ENCODE data around the gene NUDT4.

NUDT4 gene

DNA sequence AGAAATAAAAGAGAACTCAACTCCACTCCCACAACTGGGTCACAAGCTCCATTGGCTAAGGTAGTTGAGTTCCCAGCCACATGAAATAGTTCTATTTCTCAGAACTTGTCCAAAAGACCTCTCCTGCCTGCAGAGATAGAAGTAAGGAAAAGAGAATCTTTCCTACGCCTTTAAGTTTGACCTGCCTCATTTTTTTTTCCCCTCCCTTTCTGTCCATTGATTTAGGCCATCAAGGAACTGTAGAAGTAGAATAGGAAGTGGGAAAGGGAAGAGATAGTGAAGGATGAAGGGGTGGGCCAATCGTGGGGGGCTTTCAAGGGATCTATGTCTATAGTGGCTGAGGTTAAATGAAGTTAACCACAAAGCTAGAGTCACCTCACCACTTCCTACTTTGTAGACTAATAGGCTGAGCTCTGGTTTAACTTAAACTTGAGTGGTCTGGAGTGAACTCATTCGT lies 13.9 kb upstream of the NUDT4 start:
- Histone ChIP-seq H3K4me3 (ENCODE audit: low read depth, low read length) (no peak overlapping the region), H3K27me3 (no peaks in the 10 kb centered on the region), H3K36me3 (no peaks in the 10 kb centered on the region), H3K9me3 (no peaks in the 10 kb centered on the region), H3K4me1 (peaks cover 3% of the 10 kb centered on the region; the same call in 1 of the 2 replicates)
- TF ChIP-seq, protein P1, sequence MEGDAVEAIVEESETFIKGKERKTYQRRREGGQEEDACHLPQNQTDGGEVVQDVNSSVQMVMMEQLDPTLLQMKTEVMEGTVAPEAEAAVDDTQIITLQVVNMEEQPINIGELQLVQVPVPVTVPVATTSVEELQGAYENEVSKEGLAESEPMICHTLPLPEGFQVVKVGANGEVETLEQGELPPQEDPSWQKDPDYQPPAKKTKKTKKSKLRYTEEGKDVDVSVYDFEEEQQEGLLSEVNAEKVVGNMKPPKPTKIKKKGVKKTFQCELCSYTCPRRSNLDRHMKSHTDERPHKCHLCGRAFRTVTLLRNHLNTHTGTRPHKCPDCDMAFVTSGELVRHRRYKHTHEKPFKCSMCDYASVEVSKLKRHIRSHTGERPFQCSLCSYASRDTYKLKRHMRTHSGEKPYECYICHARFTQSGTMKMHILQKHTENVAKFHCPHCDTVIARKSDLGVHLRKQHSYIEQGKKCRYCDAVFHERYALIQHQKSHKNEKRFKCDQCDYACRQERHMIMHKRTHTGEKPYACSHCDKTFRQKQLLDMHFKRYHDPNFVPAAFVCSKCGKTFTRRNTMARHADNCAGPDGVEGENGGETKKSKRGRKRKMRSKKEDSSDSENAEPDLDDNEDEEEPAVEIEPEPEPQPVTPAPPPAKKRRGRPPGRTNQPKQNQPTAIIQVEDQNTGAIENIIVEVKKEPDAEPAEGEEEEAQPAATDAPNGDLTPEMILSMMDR (IDR thresholded peaks at IDR 0.05; ENCODE audit: low read depth, low read length) = no peak
- DNase-seq = no peak

DNA sequence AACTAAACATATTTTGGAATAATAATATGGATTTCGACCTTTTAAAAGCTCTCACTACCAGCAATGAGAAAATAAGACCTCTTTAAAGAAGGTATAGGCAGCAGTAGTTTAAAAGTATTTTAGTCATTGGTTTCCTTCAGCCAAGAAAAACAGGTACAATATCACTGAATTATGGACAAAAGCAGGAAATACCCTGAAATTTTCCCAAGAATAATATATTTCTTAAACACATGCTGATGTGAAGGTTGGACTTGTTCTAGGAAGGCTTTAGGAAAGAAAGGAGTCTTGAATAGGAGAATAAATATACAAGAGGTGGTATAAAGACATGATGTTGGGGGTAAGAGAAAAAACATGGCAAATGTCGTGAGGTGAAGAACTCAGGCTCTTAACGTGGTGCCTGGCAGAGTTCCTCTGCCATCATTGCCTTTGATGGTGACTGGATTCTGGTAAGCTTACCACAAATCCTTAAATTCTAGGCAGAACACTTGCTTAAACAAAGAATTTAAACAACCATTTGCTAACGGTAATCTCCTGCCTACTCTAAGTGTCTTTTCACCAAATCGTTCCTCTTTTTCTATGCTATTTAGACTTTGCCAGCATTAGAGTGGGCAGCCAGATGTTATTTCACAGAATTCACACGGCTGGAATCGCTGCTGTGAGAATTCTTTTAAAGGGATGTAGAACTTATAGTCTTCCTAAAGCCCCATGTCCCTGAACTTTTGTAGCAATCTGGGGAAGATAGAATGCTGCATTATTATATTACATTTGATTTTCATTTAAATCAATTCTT lies 11.9 kb upstream of the NUDT4 start:
- H3K27me3 ChIP-seq = no peaks in the 10 kb centered on the region

DNA sequence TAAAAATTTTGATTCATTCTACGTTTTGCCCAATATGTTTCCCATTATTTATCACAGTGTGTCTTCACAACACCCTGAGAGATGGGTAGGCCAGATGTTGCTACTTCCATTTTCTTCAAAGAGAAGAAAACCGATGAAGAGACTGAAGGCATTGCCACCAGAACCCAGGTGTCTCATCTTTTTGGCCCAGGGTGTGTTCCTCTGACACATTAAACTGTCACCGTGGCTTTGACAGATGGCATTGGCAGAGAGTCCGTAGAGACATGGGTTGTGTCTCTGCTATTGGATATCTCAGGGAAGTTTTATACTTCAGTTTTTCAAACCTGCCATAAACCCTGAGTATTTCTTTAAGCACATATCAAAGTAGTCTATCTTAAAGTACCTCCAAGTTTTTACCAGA lies 11.3 kb upstream of the NUDT4 start:
- no peak overlapping the region for H3K4me3 ChIP-seq (ENCODE audit: low read depth, low read length)
- no peak for DNase-seq
- no peaks in the 10 kb centered on the region for H3K27me3 ChIP-seq
- TF ChIP-seq, protein P1 (IDR thresholded peaks at IDR 0.05; ENCODE audit: low read depth, low read length) = no peak
- peaks cover 3% of the 10 kb centered on the region; the same call in 1 of the 2 replicates for H3K4me1 ChIP-seq
- H3K36me3 ChIP-seq = no peaks in the 10 kb centered on the region
- no peaks in the 10 kb centered on the region for H3K9me3 ChIP-seq

More for the DNA sequence above, 11.9 kb upstream of the NUDT4 start:
- Histone ChIP-seq H3K9me3 (no peaks in the 10 kb centered on the region), H3K4me3 (ENCODE audit: low read depth, low read length) (no peak overlapping the region), H3K36me3 (no peaks in the 10 kb centered on the region), H3K4me1 (peaks cover 3% of the 10 kb centered on the region; the same call in 1 of the 2 replicates)
- DNase-seq = no peak
- TF ChIP-seq, protein P1 (IDR thresholded peaks at IDR 0.05; ENCODE audit: low read depth, low read length) = no peak

DNA sequence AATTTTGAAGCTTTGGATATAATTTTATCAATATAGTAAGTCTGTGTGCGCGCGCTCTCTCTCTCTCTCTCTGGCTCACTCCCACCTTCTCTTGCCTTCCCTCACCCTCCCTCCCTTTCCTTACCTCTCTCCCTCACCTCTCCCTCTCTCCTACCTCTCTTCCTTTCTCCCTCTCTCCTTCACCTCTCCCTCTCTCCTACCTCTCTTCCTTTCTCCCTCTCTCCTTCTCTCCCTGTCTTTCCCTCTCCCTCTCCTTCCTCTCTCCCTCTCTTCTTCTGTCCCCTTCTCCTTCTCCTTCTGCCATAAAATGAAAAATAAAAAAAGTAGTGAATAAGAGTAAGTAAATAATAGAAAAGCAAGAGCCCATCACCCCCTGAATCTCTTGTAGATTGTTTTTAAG lies 9.0 kb upstream of the NUDT4 start:
- Histone ChIP-seq H3K36me3 (no peaks in the 10 kb centered on the region), H3K4me3 (ENCODE audit: low read depth, low read length) (no peak overlapping the region), H3K27me3 (no peaks in the 10 kb centered on the region), H3K4me1 (no peaks in the 10 kb centered on the region), H3K9me3 (no peaks in the 10 kb centered on the region)
- TF ChIP-seq, protein P1 (IDR thresholded peaks at IDR 0.05; ENCODE audit: low read depth, low read length) = no peak
- no peak for DNase-seq

DNA sequence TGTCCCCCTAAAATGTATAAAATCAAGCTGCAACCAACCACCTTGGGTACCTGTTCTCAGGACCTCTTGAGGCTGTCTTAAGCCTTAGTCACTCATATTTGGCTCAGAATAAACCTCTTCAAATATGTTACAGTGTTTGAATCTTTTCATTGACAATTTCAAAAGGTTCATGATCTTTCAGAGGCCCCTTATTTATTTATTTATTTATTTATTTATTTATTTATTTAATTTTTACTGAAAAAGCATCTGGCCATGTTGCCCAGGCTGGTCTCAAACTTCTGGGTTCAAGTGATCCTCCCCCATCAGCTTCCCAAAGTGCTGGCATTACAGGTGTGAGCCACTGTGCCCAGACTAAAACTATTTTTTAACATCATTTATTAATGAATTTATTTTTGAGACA lies 8.2 kb upstream of the NUDT4 start:
- Histone ChIP-seq H3K27me3 (no peaks in the 10 kb centered on the region), H3K36me3 (no peaks in the 10 kb centered on the region), H3K4me1 (no peaks in the 10 kb centered on the region), H3K4me3 (ENCODE audit: low read depth, low read length) (no peak overlapping the region), H3K9me3 (no peaks in the 10 kb centered on the region)
- TF ChIP-seq, protein P1 (IDR thresholded peaks at IDR 0.05; ENCODE audit: low read depth, low read length) = no peak
- DNase-seq = no peak

DNA sequence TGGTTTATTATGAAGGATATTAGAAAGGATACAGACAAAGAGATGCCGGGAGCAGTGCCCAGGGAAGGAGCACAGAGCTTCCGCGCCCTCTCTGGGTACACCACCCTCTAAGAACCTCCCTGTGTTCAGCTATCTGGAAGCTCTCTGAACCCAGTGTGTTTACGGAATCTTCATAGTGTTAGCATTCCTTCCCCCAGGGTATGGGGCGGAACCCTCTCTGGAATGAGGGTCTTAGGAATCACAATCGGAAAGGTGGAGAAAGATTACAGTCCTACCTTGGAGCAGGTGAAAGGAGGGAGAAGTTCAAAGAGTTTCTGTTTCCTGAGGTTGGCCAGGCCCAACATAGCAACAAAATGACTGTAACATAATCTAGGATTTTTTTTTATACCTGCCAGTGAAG lies 6.8 kb upstream of the NUDT4 start:
- Histone ChIP-seq H3K4me1 (no peaks in the 10 kb centered on the region), H3K36me3 (no peaks in the 10 kb centered on the region), H3K9me3 (no peaks in the 10 kb centered on the region), H3K27me3 (no peaks in the 10 kb centered on the region), H3K4me3 (ENCODE audit: low read depth, low read length) (no peak overlapping the region)
- no peak for DNase-seq
- TF ChIP-seq, protein P1 (IDR thresholded peaks at IDR 0.05; ENCODE audit: low read depth, low read length) = no peak

All from BE2C (cell line).